NCI-H2081 (cell line): Measurements from ENCODE around the gene OR5H15.
"Not testable (repeated sequence)": the region's sequence is repeated elsewhere in the genome, so short reads cannot be mapped to it uniquely, and the experiment has no call there.

Source experiments
- DNase-seq, 2 experiments: peaks; one replicate each; lab custom pipeline; 2025; lab: John Stamatoyannopoulos, UW

Gene OR5H15

DNA sequence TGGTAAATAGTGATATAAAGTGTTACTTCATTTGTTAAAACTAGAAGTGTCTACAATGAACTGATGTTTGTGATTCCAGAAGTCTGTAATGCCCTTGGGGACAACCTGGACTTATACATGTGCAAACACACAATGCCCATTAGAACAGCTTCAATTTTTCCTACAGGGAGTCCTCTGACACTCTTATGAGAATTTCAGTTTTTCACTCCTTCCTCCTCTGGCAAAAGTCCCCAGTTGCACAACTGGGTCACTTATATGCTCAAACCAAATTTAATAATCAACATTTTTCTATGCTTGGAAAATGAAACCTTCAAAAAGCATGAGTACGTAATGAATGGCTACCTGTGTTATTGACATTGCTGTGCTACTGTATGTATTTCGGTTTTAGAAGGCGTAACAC, at the start of gene OR5H15:
Gene OR5H15, plus strand, starts transcription at position 301 of the 400 bp plus-strand sequence. CDS start 2,004 bp downstream, outside the sequence.
- no peak for DNase-seq

DNA sequence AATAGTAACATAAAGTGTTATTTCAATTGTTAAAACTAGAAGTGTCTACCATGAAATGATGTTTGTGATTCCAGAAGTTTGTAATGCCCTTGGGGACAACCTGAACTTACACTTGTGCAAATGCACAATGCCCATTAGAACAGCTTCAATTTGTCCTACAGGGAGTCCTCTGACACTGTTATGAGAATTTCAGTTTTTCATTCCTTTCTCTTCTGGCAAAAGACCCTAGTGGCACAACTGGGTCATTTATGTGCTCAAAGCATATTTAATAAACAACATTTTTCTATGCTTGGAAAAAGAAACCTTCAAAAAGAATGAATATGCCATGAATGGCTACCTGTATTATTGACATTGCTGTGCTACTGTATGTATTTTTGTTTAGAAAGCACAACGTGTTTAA, 36.1 kb upstream of the OR5H15 start, which contains the start of gene OR5H1:
Gene OR5H1, plus strand, starts transcription at position 301 of the 400 bp plus-strand sequence. CDS start 1,977 bp downstream, outside the sequence.
- DNase-seq: no peak

DNA sequence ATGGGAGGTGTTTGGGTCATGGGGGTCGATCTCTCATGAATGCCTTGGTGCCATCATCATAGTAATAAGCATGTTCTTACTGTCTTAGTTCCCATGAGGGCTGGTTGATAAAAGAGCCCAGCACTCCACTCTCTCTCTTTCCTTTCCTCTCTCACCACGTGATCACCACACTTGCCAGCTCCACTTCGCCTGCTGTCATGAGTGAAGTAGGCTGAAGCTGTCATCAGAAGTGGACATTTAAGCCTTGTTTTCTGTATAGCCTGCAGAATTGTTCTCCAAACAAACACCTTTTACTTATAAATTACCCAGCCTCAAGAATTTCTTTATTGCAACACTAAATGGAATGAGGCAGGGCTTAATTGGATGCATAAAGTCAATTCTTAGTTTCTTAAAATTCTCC, 29.9 kb upstream of the OR5H15 start:
- DNase-seq: no peak

DNA sequence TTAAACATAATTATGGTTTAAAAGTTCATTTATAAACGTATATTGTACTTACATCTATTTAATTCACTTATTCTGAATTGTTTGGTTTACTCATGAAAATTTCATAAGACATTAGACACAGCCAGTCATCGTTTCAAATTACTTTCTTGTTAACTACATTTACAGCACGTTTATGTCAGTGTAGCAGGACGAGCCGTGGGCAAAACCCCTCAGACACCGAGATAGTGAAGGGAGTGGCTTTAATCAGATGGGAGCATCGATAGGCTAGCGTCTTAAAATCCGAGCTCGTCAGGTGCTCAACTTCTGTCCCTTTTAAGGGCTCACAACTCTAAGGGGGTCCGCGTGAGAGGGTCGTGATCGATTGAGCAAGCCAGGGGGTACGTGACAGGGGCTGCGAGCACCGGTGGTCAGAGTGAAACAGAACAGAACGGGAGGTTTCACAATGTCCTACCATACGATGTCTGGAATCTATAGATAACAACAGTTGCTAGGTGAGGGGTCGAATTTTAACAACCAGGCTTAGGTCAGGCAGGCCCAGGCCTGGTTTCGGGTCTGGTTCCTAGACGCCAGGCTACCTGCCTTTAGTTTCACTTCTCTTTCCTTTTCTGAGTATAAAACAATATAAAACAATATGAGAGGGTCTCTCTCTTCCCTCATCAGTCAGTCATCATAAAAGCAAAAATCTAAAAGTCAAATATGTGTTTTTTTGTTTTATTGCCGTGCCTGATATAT, 28.5 kb upstream of the OR5H15 start:
- not testable (repeated sequence) for DNase-seq

DNA sequence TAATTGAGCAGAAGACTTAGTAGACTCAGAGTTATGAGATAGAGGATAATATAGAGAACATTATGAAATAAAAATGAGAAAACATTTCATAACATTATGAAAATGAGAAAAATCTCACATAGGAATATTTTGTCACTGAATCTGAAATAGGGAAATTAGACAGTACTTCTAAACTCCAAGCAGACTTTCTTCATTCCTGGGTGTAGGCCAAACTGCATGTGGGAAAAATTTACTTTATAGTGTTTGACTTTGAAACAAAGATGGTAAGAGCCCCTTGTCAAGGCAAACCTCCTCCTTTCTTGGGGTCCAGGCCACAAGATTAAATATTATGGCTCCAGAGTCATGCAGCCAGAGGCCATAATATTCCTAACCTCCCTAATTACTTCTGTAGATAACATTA, 26.0 kb upstream of the OR5H15 start:
- DNase-seq: no peak

DNA sequence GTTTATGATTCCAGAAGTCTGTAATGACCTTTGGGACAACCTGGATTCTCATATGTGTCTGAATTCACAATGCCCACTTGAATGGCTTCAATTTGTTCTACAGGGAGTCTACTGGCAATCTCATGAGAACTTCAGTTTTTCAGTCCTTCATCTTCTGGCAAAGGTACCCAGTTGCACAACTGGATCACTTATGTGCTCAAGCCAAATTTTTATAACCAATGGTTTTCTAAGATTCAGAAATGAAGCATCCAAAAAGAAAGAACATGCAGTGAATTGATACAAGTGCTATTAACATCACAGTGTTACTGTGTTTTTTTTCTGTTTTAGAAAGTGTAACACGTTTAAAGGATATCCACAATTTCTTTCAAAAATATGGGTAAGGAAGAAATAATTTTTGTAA, 19.3 kb upstream of the OR5H15 start, which contains the start of gene OR5H14:
Gene OR5H14, plus strand, starts transcription at position 301 of the 400 bp plus-strand sequence. CDS start 1,907 bp downstream, outside the sequence.
- no peak for DNase-seq

DNA sequence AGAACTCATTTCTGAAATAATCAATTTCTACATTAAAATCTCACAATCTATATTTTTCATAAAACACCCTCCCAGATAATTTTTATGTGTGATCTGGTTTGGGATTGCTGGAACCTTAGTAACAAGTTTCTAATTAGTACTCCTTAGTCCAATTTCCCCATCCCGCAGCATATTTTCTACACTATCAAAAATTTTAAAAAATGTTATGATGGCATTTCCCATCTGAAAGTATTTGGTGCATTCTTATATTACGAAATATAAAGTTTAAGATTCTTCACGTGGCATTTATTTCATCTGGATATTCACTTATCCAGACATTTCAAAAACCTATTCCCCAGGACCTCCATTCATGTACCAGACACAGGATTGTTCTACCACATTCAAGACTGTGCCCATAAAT, 17.7 kb upstream of the OR5H15 start:
- no peak for DNase-seq

DNA sequence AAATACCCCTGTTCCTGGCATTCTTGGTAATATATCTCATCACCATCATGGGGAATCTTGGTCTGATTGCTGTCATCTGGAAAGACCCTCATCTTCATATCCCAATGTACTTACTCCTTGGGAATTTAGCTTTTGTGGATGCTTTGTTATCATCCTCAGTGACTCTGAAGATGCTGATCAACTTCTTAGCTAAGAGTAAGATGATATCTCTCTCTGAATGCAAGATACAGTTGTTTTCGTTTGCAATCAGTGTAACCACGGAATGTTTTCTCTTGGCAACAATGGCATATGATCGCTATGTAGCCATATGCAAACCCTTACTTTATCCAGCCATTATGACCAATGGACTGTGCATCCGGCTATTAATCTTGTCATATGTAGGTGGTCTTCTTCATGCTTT, 17.0 kb upstream of the OR5H15 start:
- DNase-seq: not testable (repeated sequence)

DNA sequence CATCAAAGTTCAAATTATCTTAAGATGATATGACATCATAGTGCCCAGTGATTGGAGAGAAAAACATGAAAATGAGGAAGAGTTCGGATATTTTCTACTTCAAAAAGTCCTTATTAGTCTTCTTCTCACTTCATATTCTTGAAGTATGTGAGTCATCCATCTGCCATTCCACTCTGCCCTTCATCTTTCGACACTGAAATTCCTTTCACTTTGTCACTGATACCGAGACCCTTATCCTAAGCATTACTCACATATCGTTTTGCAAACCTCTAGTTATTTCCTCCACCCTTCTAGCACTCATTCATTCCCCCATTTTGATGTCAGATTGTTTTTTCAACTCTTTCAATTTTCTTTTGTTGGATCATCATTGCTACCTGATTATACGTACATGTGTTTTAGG, 15.3 kb upstream of the OR5H15 start:
- DNase-seq: no peak

DNA sequence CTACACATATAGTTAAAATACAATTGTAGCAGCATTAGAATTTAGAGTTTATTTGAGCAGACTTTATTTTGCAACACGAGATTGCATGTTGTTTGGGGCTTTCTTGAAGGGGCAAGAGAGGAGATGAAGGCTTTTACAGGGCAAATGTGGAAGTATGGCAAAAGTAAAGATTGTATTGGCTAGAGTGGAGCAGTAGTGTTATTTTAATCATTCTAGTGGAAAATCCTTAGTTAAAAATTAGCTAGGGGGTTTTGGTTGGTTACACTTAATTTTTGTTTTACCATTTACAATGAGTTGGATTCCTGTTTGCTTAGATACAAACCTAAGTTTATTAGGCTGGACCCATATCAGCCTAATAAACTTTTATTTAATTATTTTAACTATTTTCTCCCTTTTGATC, 4.6 kb downstream of the OR5H15 start:
- DNase-seq: no peak

DNA sequence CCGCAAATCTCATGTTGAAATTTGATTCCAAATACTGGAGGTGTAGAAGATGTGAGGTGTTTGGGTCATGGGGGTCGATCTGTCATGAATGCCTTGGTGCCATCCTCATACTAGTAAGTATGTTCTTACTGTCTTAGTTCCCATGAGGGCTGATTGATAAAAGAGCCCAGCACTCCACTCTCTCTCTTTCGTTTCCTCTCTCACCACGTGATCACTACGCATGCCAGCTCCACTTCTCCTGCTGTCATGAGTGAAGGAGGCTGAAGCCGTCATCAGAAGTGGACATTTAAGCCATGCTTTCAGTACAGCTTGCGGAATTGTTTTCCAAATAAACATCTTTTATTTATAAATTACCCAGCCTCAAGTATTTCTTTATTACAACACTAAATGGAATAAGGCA, 6.1 kb downstream of the OR5H15 start:
- peak in 1 of 2 experiments; percentile 15 for DNase-seq

DNA sequence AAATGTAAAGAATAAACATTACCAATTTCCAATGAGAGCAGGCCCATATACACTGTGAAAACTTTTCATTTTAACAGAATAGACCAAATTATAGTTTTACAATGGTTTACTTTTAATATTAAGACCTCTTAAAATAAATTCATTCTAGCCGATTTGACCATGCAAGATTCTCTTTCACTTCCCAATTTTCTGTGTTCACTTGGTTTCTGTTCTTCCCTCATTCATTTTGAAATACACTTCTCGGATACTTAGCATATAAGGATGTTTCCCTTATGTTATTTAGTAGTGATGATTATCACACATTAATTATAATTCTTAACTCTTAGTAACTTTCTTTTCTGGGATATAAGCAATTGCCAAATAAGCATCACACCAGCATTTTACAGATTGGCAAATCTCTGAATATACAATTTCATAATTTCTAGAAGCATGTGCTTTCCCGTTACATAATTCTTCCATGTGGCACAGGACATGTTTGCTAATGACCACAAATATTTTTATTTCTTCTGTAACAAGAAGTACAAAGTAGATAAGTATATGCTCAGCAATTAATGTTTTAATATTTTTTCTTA, 13.9 kb downstream of the OR5H15 start:
- DNase-seq: no peak

DNA sequence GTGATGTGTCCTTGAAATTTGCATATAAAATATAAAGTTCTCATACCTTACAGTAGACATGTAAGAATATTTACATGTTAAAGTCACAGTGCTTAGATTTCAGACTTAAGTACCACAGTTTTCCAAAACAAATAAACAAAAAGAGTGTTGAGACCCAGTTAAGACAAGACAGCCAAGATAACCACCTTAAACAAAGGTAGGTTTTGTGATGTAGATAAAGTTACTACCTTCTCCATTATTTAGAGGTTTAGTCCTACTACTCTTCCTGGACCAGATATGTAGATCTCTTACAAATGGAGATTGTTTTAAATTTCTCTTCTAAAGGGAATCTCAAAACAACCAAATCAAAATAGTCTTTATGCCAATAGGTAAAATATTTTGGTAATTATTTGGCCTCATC, 15.7 kb downstream of the OR5H15 start:
- DNase-seq: no peak

DNA sequence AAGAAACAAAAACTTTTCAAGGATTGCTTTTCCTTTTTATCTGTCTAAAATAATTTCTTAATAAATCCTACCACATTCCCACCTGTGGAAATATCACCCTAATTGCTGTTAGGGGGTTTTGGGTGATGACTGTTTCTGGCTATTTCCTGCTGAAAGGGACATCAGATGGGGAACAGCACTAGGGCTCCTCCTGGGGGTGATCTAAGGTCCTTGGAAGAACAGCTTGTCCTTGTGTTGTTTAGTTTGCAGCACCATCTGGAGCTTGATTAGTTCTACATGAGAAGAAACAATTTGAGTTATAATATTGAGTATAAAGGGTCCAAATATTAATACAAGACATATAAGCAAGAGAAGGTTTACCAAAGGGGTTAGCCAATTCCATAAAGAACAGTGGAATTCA, 18.7 kb downstream of the OR5H15 start:
- DNase-seq: no peak

DNA sequence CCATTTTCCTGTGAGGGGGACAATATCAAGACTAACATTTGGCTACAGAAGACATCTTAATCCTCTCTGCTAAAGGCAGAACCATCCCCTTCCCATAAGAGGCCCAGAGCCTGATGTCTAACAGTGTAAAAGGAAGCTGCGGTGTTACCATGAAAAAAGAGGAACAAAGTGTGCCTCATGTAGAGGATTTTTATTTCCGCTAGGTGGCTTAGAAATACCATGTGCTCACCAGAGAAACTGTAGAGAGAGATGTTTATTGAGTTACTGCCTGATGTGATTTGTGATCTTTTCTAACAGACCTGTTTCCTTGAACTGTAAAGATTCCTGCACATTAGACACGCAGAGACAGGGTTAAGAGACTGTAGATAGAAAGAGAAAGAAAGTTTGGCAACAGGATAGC, 22.0 kb downstream of the OR5H15 start:
- DNase-seq: peak in 1 of 2 experiments; percentile 3

DNA sequence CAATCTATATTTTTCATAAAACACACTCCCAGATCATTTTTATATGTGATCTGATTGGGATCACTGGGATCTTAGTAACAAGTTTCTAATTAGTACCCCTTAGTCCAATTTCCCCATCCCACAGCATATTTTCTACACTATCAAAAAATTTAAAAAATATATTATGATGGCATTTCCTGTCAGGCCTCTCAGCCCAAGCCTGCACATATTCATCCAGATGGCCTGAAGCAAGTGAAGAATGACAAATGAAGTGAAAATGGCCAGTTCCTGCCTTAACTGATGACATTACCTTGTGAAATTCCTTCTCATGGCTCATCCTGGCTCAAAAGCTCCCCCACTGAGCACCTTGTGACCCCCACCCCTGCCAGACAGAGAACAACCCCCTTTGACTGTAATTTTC, 24.4 kb downstream of the OR5H15 start:
- not testable (repeated sequence) for DNase-seq

DNA sequence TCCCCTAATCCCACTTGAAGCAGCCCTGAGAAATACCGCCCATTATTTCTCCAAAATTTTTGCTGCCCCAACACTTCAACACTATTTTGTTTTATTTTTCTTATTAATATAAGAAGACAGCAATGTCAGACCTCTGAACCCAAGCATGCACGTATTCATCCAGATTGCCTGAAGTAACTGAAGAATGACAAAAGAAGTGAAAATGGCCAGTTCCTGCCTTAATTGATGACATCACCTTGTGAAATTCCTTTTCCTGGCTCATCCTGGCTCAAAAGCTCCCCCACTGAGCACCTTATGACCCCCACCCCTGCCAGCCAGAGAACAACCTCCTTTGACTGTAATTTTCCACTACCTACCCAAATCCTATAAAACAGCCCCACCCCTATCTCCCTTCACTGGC, 29.8 kb downstream of the OR5H15 start:
- DNase-seq: not testable (repeated sequence)

DNA sequence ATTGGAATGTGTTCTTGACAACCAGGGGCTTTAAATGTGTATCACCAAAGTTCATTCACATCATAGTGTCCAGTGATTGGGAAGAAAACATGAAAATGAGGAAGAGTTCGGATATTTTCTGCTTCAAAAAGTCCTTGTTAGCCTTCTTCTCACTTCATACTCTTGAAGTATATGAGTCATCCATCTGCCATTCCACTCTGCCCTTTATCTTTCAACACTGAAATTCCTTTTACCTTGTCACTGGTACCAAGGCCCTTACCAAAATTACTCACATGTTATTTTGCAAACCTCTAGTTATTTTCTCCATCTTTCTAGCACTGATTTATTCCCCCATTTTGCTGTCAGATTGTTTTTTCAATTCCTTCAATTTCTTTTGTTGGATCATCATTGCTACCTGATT, 32.5 kb downstream of the OR5H15 start:
- DNase-seq: no peak

DNA sequence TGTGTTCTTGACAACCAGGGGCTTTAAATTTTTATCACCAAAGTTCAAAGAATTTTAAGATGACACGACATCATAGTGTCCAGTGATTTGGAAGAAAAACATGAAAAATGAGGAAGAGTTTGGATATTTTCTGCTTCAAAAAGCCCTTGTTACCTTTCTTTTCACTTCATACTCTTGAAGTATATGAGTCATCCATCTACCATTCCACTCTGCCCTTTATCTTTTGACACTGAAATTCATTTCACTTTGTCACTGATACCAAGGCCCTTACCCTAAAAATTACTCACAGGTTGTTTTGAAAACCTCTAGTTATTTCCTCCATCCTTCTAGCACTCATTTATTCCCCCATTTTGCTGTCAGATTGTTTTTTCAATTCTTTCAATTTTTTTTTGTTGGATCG, 42.7 kb downstream of the OR5H15 start:
- no peak for DNase-seq

DNA sequence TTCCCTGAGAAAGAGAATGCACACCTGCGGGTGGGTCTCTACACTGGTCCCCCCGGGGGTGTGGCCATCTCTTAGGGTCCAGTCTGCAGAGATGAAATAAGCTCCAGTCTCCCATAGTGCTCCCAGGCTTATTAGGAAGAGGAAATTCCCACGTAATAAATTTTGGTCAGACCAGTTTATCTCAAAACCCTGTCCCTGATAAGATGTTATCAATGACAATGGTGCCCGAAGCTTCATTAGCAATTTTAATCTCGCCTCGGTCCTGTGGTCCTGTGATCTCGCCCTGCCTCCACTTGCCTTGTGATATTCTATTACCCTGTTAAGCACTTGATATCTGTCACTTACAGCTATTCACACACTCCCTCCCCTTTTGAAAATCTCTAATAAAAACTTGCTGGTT, 46.8 kb downstream of the OR5H15 start:
- DNase-seq: no peak

DNA sequence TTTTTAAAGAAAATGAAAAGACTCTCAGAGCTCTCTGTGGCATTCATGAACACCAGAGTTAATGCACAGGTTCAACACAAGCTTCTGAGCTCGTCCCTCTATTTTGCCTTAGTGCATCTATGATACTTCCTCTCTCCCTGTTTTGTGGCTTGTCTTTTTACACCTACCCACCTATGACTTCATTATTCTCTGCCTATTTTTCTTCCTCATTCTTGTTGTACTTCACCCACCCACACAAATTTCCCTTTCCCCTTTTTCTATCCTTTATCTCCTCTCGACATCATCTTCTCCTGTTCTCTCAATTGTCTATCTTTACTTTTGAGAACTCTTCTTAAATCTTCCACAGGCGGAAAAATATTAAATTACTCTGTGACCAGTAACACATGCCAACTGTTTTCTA, 48.6 kb downstream of the OR5H15 start:
- no peak for DNase-seq
